NCI-H345 (cell line): Measurements from ENCODE around the gene VPS13C.
A peak's percentile ranks its signal among the peaks of the same experiment; 100 is the strongest.
"Not testable (repeated sequence)": the region's sequence is repeated elsewhere in the genome, so short reads cannot be mapped to it uniquely, and the experiment has no call there.

Source experiments
- DNase-seq: peaks from one replicate; lab custom pipeline; 2025; lab: John Stamatoyannopoulos, UW

VPS13C gene

GRCh38 chr15:62069551-62069950 lies 9.3 kb upstream of the VPS13C start:
- no peak for DNase-seq

DNA sequence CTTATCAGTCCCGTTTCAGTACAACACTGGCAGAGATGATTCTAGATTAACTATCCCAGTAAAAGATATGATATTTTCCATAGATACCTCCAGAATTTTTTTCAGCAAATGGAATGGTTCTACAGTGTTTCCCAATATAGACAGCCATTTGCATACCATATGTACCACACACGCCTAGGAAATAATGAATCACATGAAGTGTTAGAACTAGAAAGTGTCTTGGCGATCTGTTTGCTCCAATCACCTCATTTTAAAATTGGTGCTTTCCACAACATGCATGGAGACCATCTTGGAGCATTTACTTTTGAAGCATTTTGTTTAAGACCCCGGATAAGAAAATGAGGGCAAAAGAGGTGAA lies 8.5 kb upstream of the VPS13C start:
- DNase-seq = no peak

DNA sequence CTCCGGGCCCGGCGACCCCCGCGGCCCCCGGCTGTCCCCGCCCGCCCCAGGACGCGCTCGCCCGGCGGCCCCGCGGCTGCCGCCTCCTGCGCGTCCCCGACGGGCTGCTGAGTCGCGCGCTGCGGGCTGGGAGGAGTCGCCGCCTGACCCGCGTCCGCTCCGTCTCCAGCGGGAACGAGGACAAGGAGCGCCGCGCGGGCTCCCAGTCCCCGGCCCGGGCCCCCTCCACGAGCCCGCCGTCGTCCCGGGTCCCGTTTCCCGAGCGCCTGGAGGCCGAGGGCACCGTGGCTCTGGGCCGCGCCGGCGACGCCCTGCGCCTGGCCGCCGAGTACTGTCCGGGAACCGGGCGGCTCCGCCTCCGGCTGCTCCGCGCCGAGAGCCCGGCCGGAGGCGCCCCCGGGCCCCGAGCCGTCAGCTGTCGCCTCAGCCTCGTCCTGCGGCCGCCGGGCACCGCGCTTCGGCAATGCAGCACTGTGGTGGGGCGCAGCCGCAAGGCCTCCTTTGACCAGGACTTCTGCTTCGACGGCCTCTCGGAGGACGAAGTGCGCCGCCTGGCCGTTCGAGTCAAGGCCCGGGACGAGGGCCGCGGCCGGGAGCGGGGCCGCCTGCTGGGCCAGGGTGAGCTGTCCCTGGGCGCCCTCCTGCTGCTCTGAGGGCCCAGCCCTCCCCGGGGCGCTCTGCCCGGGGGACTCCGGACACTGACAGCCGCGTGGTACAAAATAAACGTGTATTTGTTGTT lies 8.0 kb upstream of the VPS13C start:
- peak; percentile 24 for DNase-seq

- peak; percentile 36 for DNase-seq
These were observed 7.3 kb upstream of the VPS13C start for GRCh38 chr15:62067448-62068044.

GRCh38 chr15:62066663-62067447 lies 6.6 kb upstream of the VPS13C start, which contains the start of gene C2CD4A:
TSS of gene C2CD4A (plus strand) at chr15:62066977. CDS start at chr15:62067614, 637 bp downstream.
- DNase-seq = peak; percentile 90

DNA sequence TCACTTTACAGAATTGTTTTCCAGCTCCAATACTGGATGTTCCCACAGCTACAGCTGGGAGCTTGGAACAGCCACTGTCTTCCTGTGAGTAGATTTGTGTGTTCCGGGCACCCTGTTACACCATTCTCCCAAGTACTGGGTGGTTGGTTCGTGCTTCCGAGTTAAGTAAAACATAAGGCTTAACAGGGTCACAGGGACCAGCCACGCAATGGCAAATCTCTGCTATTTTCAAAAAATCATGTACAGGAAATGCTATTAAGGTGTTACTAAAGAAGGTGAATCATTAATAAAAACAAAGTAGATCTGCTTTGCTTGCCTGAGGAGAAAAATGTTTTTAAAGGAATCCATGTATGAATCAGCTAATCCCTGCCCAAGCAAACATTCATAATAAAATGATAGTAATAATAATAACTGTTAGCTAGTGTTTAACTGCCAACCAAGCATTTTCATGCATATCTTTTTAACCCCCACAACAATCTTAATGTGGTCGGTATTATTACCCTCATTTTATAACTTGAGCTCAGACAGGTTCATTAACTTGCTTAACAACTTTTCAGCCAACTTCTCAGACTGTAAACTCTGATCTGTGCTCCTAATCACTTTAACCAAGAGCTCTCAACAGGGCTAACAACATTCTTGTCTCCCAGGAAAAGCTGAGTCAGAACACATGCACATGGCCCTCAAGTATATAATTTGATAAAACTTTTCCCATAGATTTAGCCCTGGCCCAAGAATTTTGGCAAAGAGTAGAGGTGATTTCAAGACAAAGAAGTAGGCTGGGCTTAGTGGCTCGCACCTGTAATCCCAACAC lies 3.8 kb upstream of the VPS13C start:
- no peak for DNase-seq

GRCh38 chr15:62060896-62061280 lies 641 bp upstream of the VPS13C start:
- DNase-seq = no peak

- DNase-seq = peak; percentile 8
These were observed 483 bp downstream of the VPS13C start for GRCh38 chr15:62059816-62060112.

DNA sequence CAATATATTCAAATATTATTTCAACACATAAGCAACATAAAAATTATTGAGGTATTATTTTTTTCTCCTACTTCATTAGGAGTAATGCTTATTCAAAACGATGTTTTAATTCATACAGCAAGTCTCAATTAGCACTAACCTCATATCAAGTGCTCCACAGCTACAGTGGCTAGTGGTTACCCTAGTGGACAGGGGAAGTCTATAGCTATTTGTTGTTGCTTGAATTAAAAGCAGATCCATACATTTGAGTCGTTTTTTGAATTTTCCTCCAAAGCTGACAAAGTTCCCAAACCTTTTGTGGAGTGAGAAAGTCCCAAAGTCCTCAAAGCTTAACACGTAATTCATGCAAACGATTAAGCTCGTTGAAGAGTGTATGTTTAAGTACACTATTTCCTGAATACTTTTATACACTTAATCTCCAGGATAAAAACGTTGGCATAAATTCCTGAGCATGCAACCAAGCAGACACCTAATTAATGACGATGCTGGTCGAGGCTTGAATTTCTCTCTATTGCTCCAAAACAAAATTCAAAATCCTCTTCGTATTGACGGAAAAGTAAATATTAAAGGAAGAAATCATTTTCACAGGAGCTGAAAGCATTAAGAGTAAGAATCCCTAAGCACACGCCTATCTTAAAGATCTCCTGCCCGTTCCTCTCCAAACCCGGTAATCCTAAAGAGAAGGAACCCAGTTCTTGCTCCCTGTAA lies 985 bp downstream of the VPS13C start:
- DNase-seq = no peak

DNA sequence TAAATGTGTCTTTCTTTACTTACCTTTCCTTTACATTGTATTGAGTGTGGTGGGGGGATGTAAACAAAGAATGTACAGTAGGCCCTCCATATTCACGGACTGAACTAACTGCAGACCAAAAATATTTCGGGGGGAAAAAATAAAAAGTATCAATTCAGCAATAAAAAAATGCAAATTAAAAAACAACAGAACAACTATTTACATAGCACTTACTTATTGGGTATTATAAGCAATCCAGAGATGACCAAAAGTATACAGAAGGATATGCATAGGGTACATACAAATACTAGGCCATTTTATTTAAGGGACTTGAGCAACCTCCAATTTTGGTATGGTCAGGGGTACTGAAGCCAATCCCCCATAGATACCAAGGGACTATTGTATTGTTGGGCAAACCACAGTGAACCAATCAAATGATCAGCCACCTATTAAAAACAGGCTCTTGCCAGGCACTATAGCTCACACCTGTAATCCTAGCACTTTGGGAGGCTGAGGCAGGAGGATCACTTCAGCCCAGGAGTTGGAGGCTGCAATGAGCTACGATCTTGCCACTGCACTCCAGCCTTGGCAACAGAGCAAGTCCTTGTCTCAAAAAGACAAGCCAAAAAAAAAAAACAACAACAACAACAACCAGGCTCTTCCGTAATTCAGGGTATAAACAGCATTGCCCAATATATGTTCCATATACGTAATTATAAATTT lies 1.8 kb downstream of the VPS13C start:
- no peak for DNase-seq

DNA sequence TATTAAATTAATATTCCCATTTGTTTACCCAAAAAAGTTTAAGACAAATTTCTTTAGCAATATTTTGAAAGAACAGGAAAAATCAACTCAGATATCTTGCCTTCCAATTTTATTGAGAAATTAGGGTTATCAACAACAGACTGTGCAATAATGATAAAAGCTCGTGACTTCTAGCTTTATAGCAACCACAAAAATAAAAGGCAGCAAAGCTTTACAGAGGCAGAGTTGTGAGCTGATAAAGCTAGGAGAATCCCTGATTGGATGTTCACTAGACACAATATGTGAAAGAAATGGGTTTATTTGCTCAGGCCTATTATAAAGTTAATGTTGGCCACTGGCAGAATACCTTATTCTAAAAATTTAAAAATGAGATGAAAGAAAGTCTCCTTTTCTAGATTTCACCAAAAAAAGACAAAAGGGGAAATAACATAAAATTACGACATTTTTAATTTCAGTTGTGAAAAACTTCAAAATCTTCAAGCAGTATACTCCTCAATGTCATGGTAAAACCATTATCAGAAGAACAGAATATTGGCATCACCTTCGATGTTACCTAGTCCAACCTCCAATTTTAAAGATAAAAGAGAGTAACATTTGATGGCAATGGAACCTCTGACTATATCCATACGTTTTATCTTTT lies 2.8 kb downstream of the VPS13C start:
- no peak for DNase-seq

DNA sequence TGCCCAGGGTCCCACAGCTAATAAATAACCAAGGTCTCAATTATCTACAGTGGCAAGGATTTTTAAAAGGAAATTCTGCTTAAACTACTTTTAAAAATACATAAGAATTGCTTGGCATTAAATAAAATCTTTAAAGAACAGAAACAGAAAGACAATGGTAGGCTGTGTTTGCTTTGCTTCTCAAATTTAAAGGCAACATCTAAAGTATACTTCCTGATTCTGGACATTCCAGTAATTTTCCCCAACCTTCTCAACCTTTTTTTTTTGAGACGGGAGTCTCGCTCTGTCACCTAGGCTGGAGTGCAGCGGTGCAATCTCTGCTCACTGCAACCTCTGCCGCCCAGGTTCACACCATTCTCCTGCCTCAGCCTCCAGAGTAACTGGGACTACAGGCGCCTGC lies 5.3 kb downstream of the VPS13C start:
- no peak for DNase-seq

- no peak for DNase-seq
These were observed 6.7 kb downstream of the VPS13C start for GRCh38 chr15:62053439-62054085.

- DNase-seq = no peak
These were observed 7.5 kb downstream of the VPS13C start for GRCh38 chr15:62052713-62053112.

DNA sequence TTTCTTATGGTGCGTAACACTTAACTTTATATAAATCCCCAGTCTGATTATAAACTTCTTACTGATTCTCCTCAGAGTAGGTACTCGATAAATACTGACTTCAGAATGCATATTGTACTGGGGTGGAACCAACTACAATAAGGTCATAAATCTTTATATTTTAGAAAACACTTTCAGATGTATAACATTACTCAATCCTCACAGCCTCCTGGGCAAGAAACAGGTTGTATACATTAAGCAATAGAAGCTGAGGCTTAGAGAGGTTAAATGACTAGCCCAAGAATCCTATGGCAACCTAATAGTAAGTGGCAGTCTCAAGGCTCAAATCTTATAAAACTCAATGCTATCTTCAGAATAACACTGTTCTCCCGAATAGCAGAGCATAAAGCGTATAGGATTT lies 9.1 kb downstream of the VPS13C start:
- no peak for DNase-seq

- DNase-seq = no peak
These were observed 10.1 kb downstream of the VPS13C start for GRCh38 chr15:62050115-62050514.

DNA sequence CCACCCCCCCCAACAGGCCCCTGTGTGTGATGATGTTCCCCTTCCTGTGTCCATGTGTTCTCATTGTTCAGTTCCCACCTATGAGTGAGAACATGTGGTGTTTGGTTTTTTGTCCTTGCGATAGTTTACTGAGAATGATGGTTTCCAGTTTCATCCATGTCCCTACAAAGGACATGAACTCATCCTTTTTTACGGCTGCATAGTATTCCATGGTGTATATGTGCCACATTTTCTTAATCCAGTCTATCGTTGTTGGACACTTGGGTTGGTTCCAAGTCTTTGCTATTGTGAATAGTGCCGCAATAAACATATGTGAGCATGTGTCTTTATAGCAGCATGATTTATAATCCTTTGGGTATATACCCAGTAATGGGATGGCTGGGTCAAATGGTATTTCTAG lies 12.0 kb downstream of the VPS13C start:
- not testable (repeated sequence) for DNase-seq

GRCh38 chr15:62047282-62047827 lies 12.9 kb downstream of the VPS13C start:
- no peak for DNase-seq

GRCh38 chr15:62046078-62046743 lies 14.0 kb downstream of the VPS13C start:
- no peak for DNase-seq
